ENCODE results near the gene CCL3.

The CCL3 gene

DNA sequence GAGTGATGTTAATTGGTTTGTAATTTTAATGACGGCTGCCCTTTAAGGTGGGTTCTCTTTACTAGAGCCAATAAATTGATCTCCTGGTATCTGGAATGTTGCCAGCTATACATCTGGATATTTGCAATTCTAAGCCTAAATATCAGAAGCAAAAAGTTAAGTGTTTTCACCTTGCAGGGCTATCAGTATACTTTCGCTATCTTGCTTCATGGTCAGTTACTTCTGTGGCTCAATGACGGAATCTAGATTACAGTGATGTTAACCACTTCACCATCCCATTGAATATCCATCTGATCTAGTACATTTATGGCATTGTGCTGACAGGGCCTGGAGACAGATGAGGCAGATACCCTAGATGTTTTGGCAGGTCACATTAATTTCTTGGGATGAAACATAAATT, 42.0 kb upstream of the CCL3 start:
- H4K20me1 ChIP-seq (ENCODE audit: low read depth, low read length) = no peaks in the 10 kb centered on the region
- H3K9me2 ChIP-seq (replicated peaks; ENCODE audit: insufficient read depth, low read length) = no peaks in the 10 kb centered on the region
- no peaks in the 10 kb centered on the region for H3K36me3 ChIP-seq (ENCODE audit: low read length)
- peaks cover under 1% of the 10 kb centered on the region for H3K9me3 ChIP-seq (ENCODE audit: insufficient read depth, low read length)
- H3K4me2 ChIP-seq (ENCODE audit: low read depth, low read length, poor library complexity, severe bottlenecking) = no peak overlapping the region
- H3K27me3 ChIP-seq (ENCODE audit: low read length) = no peaks in the 10 kb centered on the region
- no peak overlapping the region for H3K9ac ChIP-seq (ENCODE audit: low read length)
- no peak overlapping the region for H2AFZ ChIP-seq (ENCODE audit: low read depth, low read length, severe bottlenecking)
- no peaks in the 10 kb centered on the region for H3F3A ChIP-seq (ENCODE audit: insufficient read depth)
- no peak overlapping the region for H3K27ac ChIP-seq (ENCODE audit: low read depth, low read length)
- no peak overlapping the region for H3K4me3 ChIP-seq (ENCODE audit: insufficient read depth, low read length, poor library complexity, severe bottlenecking)
- TF ChIP-seq EZH2phosphoT487 (conservative IDR thresholded peaks at IDR 0.05; ENCODE audit: low read length) = no peak
- TF ChIP-seq, protein P1, sequence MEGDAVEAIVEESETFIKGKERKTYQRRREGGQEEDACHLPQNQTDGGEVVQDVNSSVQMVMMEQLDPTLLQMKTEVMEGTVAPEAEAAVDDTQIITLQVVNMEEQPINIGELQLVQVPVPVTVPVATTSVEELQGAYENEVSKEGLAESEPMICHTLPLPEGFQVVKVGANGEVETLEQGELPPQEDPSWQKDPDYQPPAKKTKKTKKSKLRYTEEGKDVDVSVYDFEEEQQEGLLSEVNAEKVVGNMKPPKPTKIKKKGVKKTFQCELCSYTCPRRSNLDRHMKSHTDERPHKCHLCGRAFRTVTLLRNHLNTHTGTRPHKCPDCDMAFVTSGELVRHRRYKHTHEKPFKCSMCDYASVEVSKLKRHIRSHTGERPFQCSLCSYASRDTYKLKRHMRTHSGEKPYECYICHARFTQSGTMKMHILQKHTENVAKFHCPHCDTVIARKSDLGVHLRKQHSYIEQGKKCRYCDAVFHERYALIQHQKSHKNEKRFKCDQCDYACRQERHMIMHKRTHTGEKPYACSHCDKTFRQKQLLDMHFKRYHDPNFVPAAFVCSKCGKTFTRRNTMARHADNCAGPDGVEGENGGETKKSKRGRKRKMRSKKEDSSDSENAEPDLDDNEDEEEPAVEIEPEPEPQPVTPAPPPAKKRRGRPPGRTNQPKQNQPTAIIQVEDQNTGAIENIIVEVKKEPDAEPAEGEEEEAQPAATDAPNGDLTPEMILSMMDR (IDR thresholded peaks at IDR 0.05; ENCODE audit: insufficient read depth, low read length, poor library complexity, severe bottlenecking) = no peak
- H3K79me2 ChIP-seq (ENCODE audit: insufficient read depth, low read length) = no peaks in the 10 kb centered on the region

DNA sequence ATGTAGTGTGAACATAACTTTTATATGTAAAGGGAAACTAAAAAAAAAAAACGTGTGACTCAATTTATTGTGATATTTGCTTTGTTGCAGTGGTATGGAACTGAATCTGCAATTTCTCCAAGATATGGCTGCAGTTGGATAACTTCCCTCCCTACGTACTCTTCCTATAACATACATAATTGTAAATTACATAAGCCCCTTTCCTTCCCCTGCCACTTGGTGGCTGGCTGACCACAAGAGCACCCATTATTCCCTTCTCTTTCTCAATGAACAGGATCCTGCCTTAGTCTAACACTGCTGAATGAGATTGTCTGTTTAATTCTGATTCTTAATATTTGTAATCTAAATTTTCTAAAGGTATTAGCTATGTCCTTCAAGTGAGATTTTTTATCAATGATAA, 41.5 kb upstream of the CCL3 start:
- H3K27ac ChIP-seq (ENCODE audit: low read depth, low read length) = no peak overlapping the region
- peaks cover 6% of the 10 kb centered on the region for H3K9me3 ChIP-seq (ENCODE audit: insufficient read depth, low read length)
- no peak for TF ChIP-seq EZH2phosphoT487 (conservative IDR thresholded peaks at IDR 0.05; ENCODE audit: low read length)
- TF ChIP-seq, protein P1 (IDR thresholded peaks at IDR 0.05; ENCODE audit: insufficient read depth, low read length, poor library complexity, severe bottlenecking) = no peak

DNA sequence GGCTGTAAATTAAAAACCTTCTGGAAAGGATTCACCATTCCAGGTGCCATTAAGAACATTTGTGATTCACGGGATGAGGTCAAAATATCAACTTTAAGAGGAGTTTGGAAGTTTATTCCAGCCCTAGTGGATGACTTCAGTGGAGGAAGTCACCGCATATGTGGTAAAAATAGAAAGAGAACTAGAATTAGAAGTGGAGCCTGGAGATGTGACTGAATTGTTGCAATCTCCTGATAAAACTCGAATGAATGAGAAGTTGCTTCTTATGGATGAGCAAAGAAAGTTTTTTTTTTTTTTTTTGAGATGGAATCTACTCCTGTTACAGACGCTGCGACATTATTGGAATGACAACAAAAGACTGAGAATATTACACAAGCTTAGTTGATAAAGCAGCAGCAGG, 40.4 kb upstream of the CCL3 start:
- no peak overlapping the region for H3K4me2 ChIP-seq (ENCODE audit: low read depth, low read length, poor library complexity, severe bottlenecking)
- TF ChIP-seq, protein P1 (IDR thresholded peaks at IDR 0.05; ENCODE audit: insufficient read depth, low read length, poor library complexity, severe bottlenecking) = no peak

More for the DNA sequence above, 41.5 kb upstream of the CCL3 start:
- H3K79me2 ChIP-seq (ENCODE audit: insufficient read depth, low read length) = no peaks in the 10 kb centered on the region
- H3K36me3 ChIP-seq (ENCODE audit: low read length) = no peaks in the 10 kb centered on the region
- no peak overlapping the region for H2AFZ ChIP-seq (ENCODE audit: low read depth, low read length, severe bottlenecking)
- H3K27me3 ChIP-seq (ENCODE audit: low read length) = no peaks in the 10 kb centered on the region
- no peak overlapping the region for H3K9ac ChIP-seq (ENCODE audit: low read length)
- no peaks in the 10 kb centered on the region for H3K9me2 ChIP-seq (replicated peaks; ENCODE audit: insufficient read depth, low read length)
- no peak overlapping the region for H3K4me3 ChIP-seq (ENCODE audit: insufficient read depth, low read length, poor library complexity, severe bottlenecking)
- H3K4me2 ChIP-seq (ENCODE audit: low read depth, low read length, poor library complexity, severe bottlenecking) = no peak overlapping the region
- no peaks in the 10 kb centered on the region for H3F3A ChIP-seq (ENCODE audit: insufficient read depth)
- no peaks in the 10 kb centered on the region for H4K20me1 ChIP-seq (ENCODE audit: low read depth, low read length)

More for the DNA sequence above, 40.4 kb upstream of the CCL3 start:
- peaks cover 16% of the 10 kb centered on the region for H3K9me3 ChIP-seq (ENCODE audit: insufficient read depth, low read length)
- no peaks in the 10 kb centered on the region for H3K79me2 ChIP-seq (ENCODE audit: insufficient read depth, low read length)
- H4K20me1 ChIP-seq (ENCODE audit: low read depth, low read length) = no peaks in the 10 kb centered on the region
- H3K27ac ChIP-seq (ENCODE audit: low read depth, low read length) = no peak overlapping the region
- H3K9me2 ChIP-seq (replicated peaks; ENCODE audit: insufficient read depth, low read length) = no peaks in the 10 kb centered on the region
- H3F3A ChIP-seq (ENCODE audit: insufficient read depth) = no peaks in the 10 kb centered on the region
- H3K9ac ChIP-seq (ENCODE audit: low read length) = no peak overlapping the region
- no peak overlapping the region for H3K4me3 ChIP-seq (ENCODE audit: insufficient read depth, low read length, poor library complexity, severe bottlenecking)
- no peak overlapping the region for H2AFZ ChIP-seq (ENCODE audit: low read depth, low read length, severe bottlenecking)
- H3K27me3 ChIP-seq (ENCODE audit: low read length) = no peaks in the 10 kb centered on the region
- no peaks in the 10 kb centered on the region for H3K36me3 ChIP-seq (ENCODE audit: low read length)
